ENCODE data around the gene MICAL3. TPM values are rescaled to one million over a fixed set of nuclear protein-coding genes. Genes with fewer than 3 reads are reported as not detected.

Gene MICAL3
- total and polyA plus RNA-seq, 2 experiments from 2014 or later = 6.1 to 25.1 TPM

GRCh38 chr22:17845327-17845726, 179.0 kb downstream of the MICAL3 start:
- Histone ChIP-seq H4K20me1 (ENCODE audit: insufficient read depth) (no peaks in the 10 kb centered on the region), H3K4me3 (no peak overlapping the region), H3F3A (ENCODE audit: insufficient read depth) (no peaks in the 10 kb centered on the region), H3K27ac (no peak overlapping the region), H3K36me3 (ENCODE audit: low read depth) (no peaks in the 10 kb centered on the region; the same call in 1 of the 2 replicates), H3K9me3 (ENCODE audit: low read depth) (no peaks in the 10 kb centered on the region), H3K27me3 (replicated peaks; ENCODE audit: insufficient read depth) (no peaks in the 10 kb centered on the region), H3K79me2 (ENCODE audit: insufficient read depth) (no peaks in the 10 kb centered on the region), H2AFZ (no peak overlapping the region), H3K9me2 (ENCODE audit: insufficient read depth) (no peaks in the 10 kb centered on the region), H3K9ac (no peak overlapping the region), H3K4me1 (ENCODE audit: insufficient read depth) (no peaks in the 10 kb centered on the region), H3K4me2 (ENCODE audit: unreplicated experiment) (no peak overlapping the region)
- WGBS, 2 experiments (ENCODE audit: low coverage in 1 of 2, low lambda C conversion rate in 2 of 2, missing lambda C conversion rate in 2 of 2) = 95 to 96% methylated on average over 8 of the region's 8 CpGs
- in situ Hi-C loops (cut with MboI) = loop anchor here (10.0 kb wide), 1 partner anchor 61 kb away; no protein-coding TSS in a partner anchor
- no peak for DNase-seq
- TF ChIP-seq EZH2phosphoT487 (IDR thresholded peaks at IDR 0.05; ENCODE audit: insufficient read depth, low read depth) = no peak
- no peak for TF ChIP-seq EZH2 (IDR thresholded peaks at IDR 0.05; ENCODE audit: insufficient read depth, poor library complexity, severe bottlenecking)

- 85 to 90% methylated on average over 5 of the region's 5 CpGs for WGBS, 2 experiments (ENCODE audit: low coverage in 1 of 2, low lambda C conversion rate in 2 of 2, missing lambda C conversion rate in 2 of 2)
- H3K27ac ChIP-seq = no peak overlapping the region
- no peak overlapping the region for H3K4me3 ChIP-seq
- H3K9ac ChIP-seq = no peak overlapping the region
- in situ Hi-C loops (cut with MboI) = loop anchor here (10.0 kb wide), 1 partner anchor 59 kb away; no protein-coding TSS in a partner anchor
- no peaks in the 10 kb centered on the region for H3K27me3 ChIP-seq (replicated peaks; ENCODE audit: insufficient read depth)
- no peaks in the 10 kb centered on the region for H3F3A ChIP-seq (ENCODE audit: insufficient read depth)
- H3K9me2 ChIP-seq (ENCODE audit: insufficient read depth) = no peaks in the 10 kb centered on the region
- no peak for TF ChIP-seq EZH2phosphoT487 (IDR thresholded peaks at IDR 0.05; ENCODE audit: insufficient read depth, low read depth)
- no peak for TF ChIP-seq EZH2 (IDR thresholded peaks at IDR 0.05; ENCODE audit: insufficient read depth, poor library complexity, severe bottlenecking)
- no peak overlapping the region for H3K4me2 ChIP-seq (ENCODE audit: unreplicated experiment)
- H3K9me3 ChIP-seq (ENCODE audit: low read depth) = no peaks in the 10 kb centered on the region
- DNase-seq = no peak
- H3K36me3 ChIP-seq (ENCODE audit: low read depth) = no peaks in the 10 kb centered on the region; the same call in 1 of the 2 replicates
- no peaks in the 10 kb centered on the region for H3K79me2 ChIP-seq (ENCODE audit: insufficient read depth)
- no peaks in the 10 kb centered on the region for H3K4me1 ChIP-seq (ENCODE audit: insufficient read depth)
- no peaks in the 10 kb centered on the region for H4K20me1 ChIP-seq (ENCODE audit: insufficient read depth)
- no peak overlapping the region for H2AFZ ChIP-seq
These were observed 180.2 kb downstream of the MICAL3 start for GRCh38 chr22:17844150-17844549.

GRCh38 chr22:17842386-17842785, 182.0 kb downstream of the MICAL3 start:
- TF ChIP-seq EZH2phosphoT487 (IDR thresholded peaks at IDR 0.05; ENCODE audit: insufficient read depth, low read depth) = no peak
- TF ChIP-seq EZH2 (IDR thresholded peaks at IDR 0.05; ENCODE audit: insufficient read depth, poor library complexity, severe bottlenecking) = no peak
- no peaks in the 10 kb centered on the region for H3F3A ChIP-seq (ENCODE audit: insufficient read depth)
- WGBS, 2 experiments (ENCODE audit: low coverage in 1 of 2, low lambda C conversion rate in 2 of 2, missing lambda C conversion rate in 2 of 2) = 95% methylated on average over 15 to 20 of the region's 20 CpGs
- H3K27ac ChIP-seq = no peak overlapping the region
- no peaks in the 10 kb centered on the region for H3K4me1 ChIP-seq (ENCODE audit: insufficient read depth)
- no peak for DNase-seq
- H3K27me3 ChIP-seq (replicated peaks; ENCODE audit: insufficient read depth) = no peaks in the 10 kb centered on the region
- no peaks in the 10 kb centered on the region; the same call in 1 of the 2 replicates for H3K36me3 ChIP-seq (ENCODE audit: low read depth)
- no peaks in the 10 kb centered on the region for H3K9me3 ChIP-seq (ENCODE audit: low read depth)
- H4K20me1 ChIP-seq (ENCODE audit: insufficient read depth) = no peaks in the 10 kb centered on the region
- in situ Hi-C loops (cut with MboI) = loop anchor here (10.0 kb wide), 1 partner anchor 58 kb away; no protein-coding TSS in a partner anchor
- no peaks in the 10 kb centered on the region for H3K79me2 ChIP-seq (ENCODE audit: insufficient read depth)
- no peak overlapping the region for H3K4me3 ChIP-seq
- H3K9me2 ChIP-seq (ENCODE audit: insufficient read depth) = no peaks in the 10 kb centered on the region
- no peak overlapping the region for H3K9ac ChIP-seq
- no peak overlapping the region for H3K4me2 ChIP-seq (ENCODE audit: unreplicated experiment)
- H2AFZ ChIP-seq = no peak overlapping the region

GRCh38 chr22:17841836-17842235, 182.5 kb downstream of the MICAL3 start:
- Histone ChIP-seq H3K27me3 (replicated peaks; ENCODE audit: insufficient read depth) (no peaks in the 10 kb centered on the region), H3K4me3 (no peak overlapping the region), H2AFZ (no peak overlapping the region), H3F3A (ENCODE audit: insufficient read depth) (no peaks in the 10 kb centered on the region), H4K20me1 (ENCODE audit: insufficient read depth) (no peaks in the 10 kb centered on the region), H3K79me2 (ENCODE audit: insufficient read depth) (no peaks in the 10 kb centered on the region), H3K36me3 (ENCODE audit: low read depth) (peaks cover 2% of the 10 kb centered on the region; the same call in 1 of the 2 replicates), H3K27ac (no peak overlapping the region), H3K4me2 (ENCODE audit: unreplicated experiment) (no peak overlapping the region), H3K4me1 (ENCODE audit: insufficient read depth) (no peaks in the 10 kb centered on the region), H3K9ac (no peak overlapping the region), H3K9me3 (ENCODE audit: low read depth) (no peaks in the 10 kb centered on the region), H3K9me2 (ENCODE audit: insufficient read depth) (no peaks in the 10 kb centered on the region)
- DNase-seq = no peak
- TF ChIP-seq EZH2 (IDR thresholded peaks at IDR 0.05; ENCODE audit: insufficient read depth, poor library complexity, severe bottlenecking) (no peak), EZH2phosphoT487 (IDR thresholded peaks at IDR 0.05; ENCODE audit: insufficient read depth, low read depth) (no peak)
- WGBS, 2 experiments (ENCODE audit: low coverage in 1 of 2, low lambda C conversion rate in 2 of 2, missing lambda C conversion rate in 2 of 2) = 99% methylated on average over 15 to 16 of the region's 16 CpGs
- in situ Hi-C loops (cut with MboI) = loop anchor here (10.0 kb wide), 1 partner anchor 57 kb away; no protein-coding TSS in a partner anchor

Data from GM23248 (cell line).